Right lobe of liver (tissue), 6 donors: ENCODE results near the gene STRBP. TPM values are rescaled to one million over a fixed set of nuclear protein-coding genes. Genes with fewer than 3 reads are reported as not detected.

Experiments used
- ATAC-seq, 4 donors: fragments of 200-7000 bp; cut with Tn5 transposase; one replicate each; pipeline ENCODE4 v1.9.1; 2020; ENCODE audit warnings: mild to moderate bottlenecking in 4 of 4, moderate library complexity in 4 of 4
- DNase-seq, 3 donors: peaks; one replicate each; pipeline ENCODE4 v3.0.0-alpha.2; 2020
- H3K27ac ChIP-seq, 3 donors: fragments of 200-600 bp; one replicate each; pipeline ENCODE4 v1.8.0; 2022
- H3K27me3 ChIP-seq, 2 donors: fragments of 200-600 bp; one replicate each; pipeline ENCODE4 v1.8.0; 2022
- H3K36me3 ChIP-seq, 4 donors: fragments of 200-600 bp; sonication (generic) in 1 of 4; one replicate each; pipeline versions ENCODE4 v1.5.1 to v1.8.0; 2017 to 2022; ENCODE audit warnings: control low read depth in 1 of 4
- H3K4me1 ChIP-seq, 4 donors: fragments of 200-600 bp; sonication (generic) in 1 of 4; one replicate each; pipeline versions ENCODE4 v1.5.1 to v1.8.0; 2017 to 2022; ENCODE audit warnings: control low read depth in 1 of 4
- H3K4me3 ChIP-seq, 3 donors: fragments of 200-600 bp; one replicate each; pipeline ENCODE4 v1.8.0; 2022
- H3K9me3 ChIP-seq, 4 donors: fragments of 200-600 bp; sonication (generic) in 1 of 4; one replicate each; pipeline versions ENCODE4 v1.5.1 to v1.8.0; 2017 to 2022; ENCODE audit warnings: control low read depth in 1 of 4
- CTCF ChIP-seq, 4 donors: fragments of 200-600 bp in 3 of 4; fragments of 450-650 bp in 1 of 4; IDR thresholded peaks; one replicate each; pipeline versions ENCODE4 v1.5.1 to v1.8.0; 2016 to 2022; ENCODE audit warnings: antibody characterized with exemption in 4 of 4, mild to moderate bottlenecking in 2 of 4
- POLR2A ChIP-seq: fragments of 450-650 bp; IDR thresholded peaks from one replicate; pipeline ENCODE4 v1.6.1; 2017; ENCODE audit warnings: antibody characterized with exemption, mild to moderate bottlenecking
- WGBS: methylation state at CpG from one replicate; pipeline ENCODE4 v1.1.6; 2018; ENCODE audit warnings: low coverage, low lambda C conversion rate; ENCODE audit not compliant: insufficient coverage; ENCODE audit errors: missing lambda C conversion rate; 5-methylcytosine and 5-hydroxymethylcytosine counted together
- intact Hi-C, 2 donors: fragments of 100-400 bp; cut with DNase I; formaldehyde crosslinking; loops; one replicate each; pipeline versions ENCODE4 v1.11.2 to v1.14.1; 2022
- long read RNA-seq: library from polyadenylated mRNA; unstranded; transcript quantifications from one replicate; pipeline ENCODE4 v2.0.0, GENCODE V29; 2019
- total RNA-seq, 6 experiments: library from RNA; depleted of rRNA in 2 of 6; stranded (reverse); fragments of >200 nt in 2 of 6; fragmentation: NEBNext Ultra II Directional in 3 of 6; extraction: Animal tissue kit (Norgen Biotek cat#: 25700) in 3 of 6; gene quantifications; one replicate each; pipeline versions ENCODE4 v1.1.0 to v1.2.4, GENCODE V29; 2016 to 2023
- donor health status: DM: no; HTN: yes; CAD: no.
- donor health status: DM: no; HTN: no; CAD: no.
- donor health status: DM: no; HTN: no; CAD: no.
- donor health status: DM: no; HTN: yes; CAD: no.
- donor health status: DM: no; HTN: yes; CAD: no.

The STRBP gene
- total RNA-seq, result 10 to 100 TPM in 1 of 6 experiments, 1 to 10 TPM in 5; 5.3 to 10.2 (median 8.3) TPM
- long read RNA-seq, result 0 reads

GRCh38 chr9:123268465-123269259, at the start of gene STRBP:
STRBP (minus strand) TSS chr9:123268586; CDS start chr9:123184134, 84,452 bp downstream.
- Histone ChIP-seq H3K4me3 (peak within 1 kb of the TSS; percentile 57 to 78 (median 69)), H3K27me3 (no peaks in the 10 kb centered on the region), H3K36me3 (no peaks in the 10 kb centered on the region), H3K27ac (peak within 1 kb of the TSS; percentile 28 to 55 (median 33)), H3K9me3 (no peaks in the 10 kb centered on the region), H3K4me1 (peaks cover 0 to 4% (median 0%) of the 10 kb centered on the region in 4 donors)
- peak; percentile 95 to 98 (median 97) for ATAC-seq
- intact Hi-C loops, result no loop called here
- WGBS, result 0% methylated on average over 2 of the region's 97 CpGs
- peak; percentile 95 to 96 (median 96) for DNase-seq
- TF ChIP-seq POLR2A, result peak; percentile 72
- peak in 2 of 4 donors; percentile 11 to 22 for TF ChIP-seq CTCF (IDR thresholded peaks at IDR 0.05)

GRCh38 chr9:123316053-123316718, 47.8 kb upstream of the STRBP start:
- Histone ChIP-seq H3K27me3 (no peaks in the 10 kb centered on the region), H3K9me3 (no peaks in the 10 kb centered on the region), H3K36me3 (no peaks in the 10 kb centered on the region), H3K27ac (no peak overlapping the region), H3K4me1 (peaks cover 0 to 14% (median 3%) of the 10 kb centered on the region in 4 donors), H3K4me3 (no peak overlapping the region)
- intact Hi-C loops, result no loop called here
- TF ChIP-seq POLR2A (no peak), CTCF (IDR thresholded peaks at IDR 0.05) (no peak)
- 43% methylated on average over 5 of the region's 7 CpGs for WGBS
- peak; percentile 27 to 59 (median 52) for ATAC-seq
- no peak for DNase-seq

GRCh38 chr9:123315635-123316034, 47.2 kb upstream of the STRBP start:
- TF ChIP-seq POLR2A, result no peak
- no peak for TF ChIP-seq CTCF (IDR thresholded peaks at IDR 0.05)
- H3K27me3 ChIP-seq, result no peaks in the 10 kb centered on the region

GRCh38 chr9:123314617-123315016, 46.2 kb upstream of the STRBP start:
- H3K36me3 ChIP-seq, result no peaks in the 10 kb centered on the region
- intact Hi-C loops, result no loop called here
- no peak overlapping the region for H3K4me3 ChIP-seq
- peaks cover 0 to 17% (median 3%) of the 10 kb centered on the region in 4 donors for H3K4me1 ChIP-seq
- no peak overlapping the region for H3K27ac ChIP-seq
- TF ChIP-seq POLR2A (no peak), CTCF (IDR thresholded peaks at IDR 0.05) (no peak)
- H3K27me3 ChIP-seq, result no peaks in the 10 kb centered on the region
- no peaks in the 10 kb centered on the region for H3K9me3 ChIP-seq
- no peak for ATAC-seq
- 93% methylated on average over 4 of the region's 6 CpGs for WGBS
- DNase-seq, result no peak

More at GRCh38 chr9:123315635-123316034, 47.2 kb upstream of the STRBP start:
- no peaks in the 10 kb centered on the region for H3K9me3 ChIP-seq
- DNase-seq (no peak), ATAC-seq (no peak)
- H3K27ac ChIP-seq, result no peak overlapping the region
- WGBS, result 37% methylated on average over 2 of the region's 2 CpGs
- H3K4me3 ChIP-seq, result no peak overlapping the region
- peaks cover 0 to 17% (median 3%) of the 10 kb centered on the region in 4 donors for H3K4me1 ChIP-seq
- intact Hi-C loops, result no loop called here
- no peaks in the 10 kb centered on the region for H3K36me3 ChIP-seq
